ENCODE data around the gene PCK2.

DNA sequence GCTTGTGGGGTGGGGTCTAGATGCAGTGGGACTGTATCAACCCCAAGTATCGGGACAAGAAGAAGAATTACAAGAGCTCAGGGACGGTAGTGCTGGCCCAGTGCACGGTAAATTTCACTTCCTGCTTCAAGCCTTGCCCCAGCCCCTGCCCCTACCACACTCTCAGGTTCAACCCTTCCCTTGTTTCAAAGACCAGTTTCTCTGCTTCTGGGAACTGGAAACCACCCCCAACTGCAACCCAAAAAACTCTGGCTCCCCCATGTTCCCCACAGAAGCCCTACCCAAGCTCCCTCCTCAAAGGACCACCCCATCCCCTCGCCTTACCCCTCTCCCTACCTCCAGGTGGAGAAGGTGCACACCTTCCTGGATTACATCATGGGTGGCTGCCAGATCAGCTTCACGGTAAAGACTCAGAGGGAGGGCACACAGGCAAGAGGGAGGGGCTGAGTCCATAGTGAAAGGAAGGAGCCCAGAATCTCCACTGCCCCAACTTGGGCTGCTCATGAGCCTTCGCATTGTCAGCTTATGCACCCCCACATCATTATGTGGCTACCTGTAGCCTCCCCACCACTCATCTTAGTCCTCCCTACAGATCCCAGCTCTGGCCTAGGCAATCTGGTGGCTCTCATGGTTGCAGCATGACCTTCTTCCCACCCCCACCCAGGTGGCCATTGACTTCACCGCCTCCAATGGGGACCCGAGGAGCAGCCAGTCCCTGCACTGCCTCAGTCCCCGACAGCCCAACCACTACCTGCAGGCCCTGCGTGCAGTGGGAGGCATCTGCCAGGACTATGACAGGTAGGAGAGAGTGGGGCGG, 18.4 kb upstream of the PCK2 start:
- TF ChIP-seq EZH2 (optimal IDR thresholded peaks at IDR 0.05; ENCODE audit: low read depth, low read length) (no peak), EZH2phosphoT487 (IDR thresholded peaks at IDR 0.05; ENCODE audit: low read length) (no peak)
- TF ChIP-seq, protein P1, sequence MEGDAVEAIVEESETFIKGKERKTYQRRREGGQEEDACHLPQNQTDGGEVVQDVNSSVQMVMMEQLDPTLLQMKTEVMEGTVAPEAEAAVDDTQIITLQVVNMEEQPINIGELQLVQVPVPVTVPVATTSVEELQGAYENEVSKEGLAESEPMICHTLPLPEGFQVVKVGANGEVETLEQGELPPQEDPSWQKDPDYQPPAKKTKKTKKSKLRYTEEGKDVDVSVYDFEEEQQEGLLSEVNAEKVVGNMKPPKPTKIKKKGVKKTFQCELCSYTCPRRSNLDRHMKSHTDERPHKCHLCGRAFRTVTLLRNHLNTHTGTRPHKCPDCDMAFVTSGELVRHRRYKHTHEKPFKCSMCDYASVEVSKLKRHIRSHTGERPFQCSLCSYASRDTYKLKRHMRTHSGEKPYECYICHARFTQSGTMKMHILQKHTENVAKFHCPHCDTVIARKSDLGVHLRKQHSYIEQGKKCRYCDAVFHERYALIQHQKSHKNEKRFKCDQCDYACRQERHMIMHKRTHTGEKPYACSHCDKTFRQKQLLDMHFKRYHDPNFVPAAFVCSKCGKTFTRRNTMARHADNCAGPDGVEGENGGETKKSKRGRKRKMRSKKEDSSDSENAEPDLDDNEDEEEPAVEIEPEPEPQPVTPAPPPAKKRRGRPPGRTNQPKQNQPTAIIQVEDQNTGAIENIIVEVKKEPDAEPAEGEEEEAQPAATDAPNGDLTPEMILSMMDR (IDR thresholded peaks at IDR 0.05; ENCODE audit: low read length) = no peak
